ENCODE data around the gene DHRS11.

Gene DHRS11

GRCh38 chr17:36578671-36579070 lies 13.0 kb upstream of the DHRS11 start:
- Mint-ChIP-seq H3K27me3 (no peaks in the 10 kb centered on the region), H3K4me1 (peaks cover 12% of the 10 kb centered on the region), H3K9me3 (no peaks in the 10 kb centered on the region), H3K27ac (no peak overlapping the region), H3K36me3 (peaks cover 12% of the 10 kb centered on the region), H3K4me3 (no peak overlapping the region)

GRCh38 chr17:36583787-36584186 lies 7.9 kb upstream of the DHRS11 start:
- Mint-ChIP-seq H3K4me1 (peaks cover 5% of the 10 kb centered on the region), H3K27ac (no peak overlapping the region), H3K36me3 (peaks cover 13% of the 10 kb centered on the region), H3K9me3 (no peaks in the 10 kb centered on the region), H3K27me3 (no peaks in the 10 kb centered on the region), H3K4me3 (no peak overlapping the region)

- peak overlapping the region; percentile 68 for H3K27ac Mint-ChIP-seq
Measured at GRCh38 chr17:36586138-36586537, 5.5 kb upstream of the DHRS11 start.

GRCh38 chr17:36590082-36590481 lies 1.6 kb upstream of the DHRS11 start:
- Mint-ChIP-seq H3K4me3 (peak overlapping the region; percentile 30), H3K36me3 (peaks cover 9% of the 10 kb centered on the region), H3K27me3 (no peaks in the 10 kb centered on the region), H3K4me1 (peaks cover 38% of the 10 kb centered on the region), H3K9me3 (no peaks in the 10 kb centered on the region), H3K27ac (no peak overlapping the region)

More at GRCh38 chr17:36586138-36586537, 5.5 kb upstream of the DHRS11 start:
- Mint-ChIP-seq H3K9me3 (no peaks in the 10 kb centered on the region), H3K4me1 (peaks cover 20% of the 10 kb centered on the region), H3K4me3 (no peak overlapping the region), H3K36me3 (peaks cover 9% of the 10 kb centered on the region), H3K27me3 (no peaks in the 10 kb centered on the region)

GRCh38 chr17:36592316-36592715 lies 637 bp downstream of the DHRS11 start:
- Mint-ChIP-seq H3K27me3 (no peaks in the 10 kb centered on the region), H3K27ac (no peak overlapping the region), H3K4me3 (peak overlapping the region; percentile 86), H3K36me3 (peaks cover 3% of the 10 kb centered on the region), H3K9me3 (no peaks in the 10 kb centered on the region), H3K4me1 (peaks cover 34% of the 10 kb centered on the region)

GRCh38 chr17:36592716-36593321 lies 1.1 kb downstream of the DHRS11 start:
- Mint-ChIP-seq H3K9me3 (no peaks in the 10 kb centered on the region), H3K4me1 (peaks cover 34% of the 10 kb centered on the region), H3K27me3 (no peaks in the 10 kb centered on the region), H3K36me3 (peaks cover 3% of the 10 kb centered on the region), H3K4me3 (peak overlapping the region; percentile 86), H3K27ac (peak overlapping the region; percentile 68)

GRCh38 chr17:36593656-36594316 lies 2.1 kb downstream of the DHRS11 start:
- H3K4me3 Mint-ChIP-seq, result no peak overlapping the region
- peaks cover 34% of the 10 kb centered on the region for H3K4me1 Mint-ChIP-seq
- H3K9me3 Mint-ChIP-seq, result no peaks in the 10 kb centered on the region
- peaks cover 3% of the 10 kb centered on the region for H3K36me3 Mint-ChIP-seq
- no peak overlapping the region for H3K27ac Mint-ChIP-seq
- H3K27me3 Mint-ChIP-seq, result no peaks in the 10 kb centered on the region

GRCh38 chr17:36594626-36595401 lies 3.1 kb downstream of the DHRS11 start:
- no peaks in the 10 kb centered on the region for H3K27me3 Mint-ChIP-seq
- no peaks in the 10 kb centered on the region for H3K9me3 Mint-ChIP-seq
- H3K36me3 Mint-ChIP-seq, result peaks cover 1% of the 10 kb centered on the region
- no peak overlapping the region for H3K4me3 Mint-ChIP-seq
- H3K4me1 Mint-ChIP-seq, result peaks cover 32% of the 10 kb centered on the region
- no peak overlapping the region for H3K27ac Mint-ChIP-seq

GRCh38 chr17:36597226-36597625 lies 5.5 kb downstream of the DHRS11 start:
- H3K27me3 Mint-ChIP-seq, result no peaks in the 10 kb centered on the region
- H3K9me3 Mint-ChIP-seq, result no peaks in the 10 kb centered on the region
- peaks cover 1% of the 10 kb centered on the region for H3K36me3 Mint-ChIP-seq
- H3K4me1 Mint-ChIP-seq, result peaks cover 25% of the 10 kb centered on the region
- no peak overlapping the region for H3K4me3 Mint-ChIP-seq
- H3K27ac Mint-ChIP-seq, result no peak overlapping the region

GRCh38 chr17:36597866-36598777 lies 6.4 kb downstream of the DHRS11 start:
- Mint-ChIP-seq H3K9me3 (no peaks in the 10 kb centered on the region), H3K4me3 (no peak overlapping the region), H3K27me3 (no peaks in the 10 kb centered on the region), H3K36me3 (peaks cover 1% of the 10 kb centered on the region), H3K4me1 (peaks cover 20% of the 10 kb centered on the region), H3K27ac (no peak overlapping the region)

GRCh38 chr17:36598951-36599401 lies 7.3 kb downstream of the DHRS11 start:
- H3K4me3 Mint-ChIP-seq, result no peak overlapping the region

GRCh38 chr17:36599546-36600250 lies 8.0 kb downstream of the DHRS11 start:
- Mint-ChIP-seq H3K9me3 (no peaks in the 10 kb centered on the region), H3K4me1 (peaks cover 24% of the 10 kb centered on the region), H3K27me3 (no peaks in the 10 kb centered on the region), H3K27ac (no peak overlapping the region), H3K4me3 (peak overlapping the region; percentile 15), H3K36me3 (peaks cover 1% of the 10 kb centered on the region)

More at GRCh38 chr17:36598951-36599401, 7.3 kb downstream of the DHRS11 start:
- peaks cover 18% of the 10 kb centered on the region for H3K4me1 Mint-ChIP-seq
- H3K9me3 Mint-ChIP-seq, result no peaks in the 10 kb centered on the region
- no peaks in the 10 kb centered on the region for H3K27me3 Mint-ChIP-seq
- no peak overlapping the region for H3K27ac Mint-ChIP-seq
- H3K36me3 Mint-ChIP-seq, result peaks cover 1% of the 10 kb centered on the region

GRCh38 chr17:36600465-36600864 lies 8.8 kb downstream of the DHRS11 start:
- H3K36me3 Mint-ChIP-seq, result no peaks in the 10 kb centered on the region
- no peaks in the 10 kb centered on the region for H3K27me3 Mint-ChIP-seq
- H3K9me3 Mint-ChIP-seq, result no peaks in the 10 kb centered on the region
- H3K27ac Mint-ChIP-seq, result peak overlapping the region; percentile 96
- peaks cover 30% of the 10 kb centered on the region for H3K4me1 Mint-ChIP-seq
- peak overlapping the region; percentile 92 for H3K4me3 Mint-ChIP-seq

- Mint-ChIP-seq H3K4me3 (peak overlapping the region; percentile 92), H3K36me3 (no peaks in the 10 kb centered on the region), H3K4me1 (peaks cover 35% of the 10 kb centered on the region), H3K9me3 (no peaks in the 10 kb centered on the region), H3K27ac (peak overlapping the region; percentile 96), H3K27me3 (no peaks in the 10 kb centered on the region)
Measured at GRCh38 chr17:36600936-36601302, 9.2 kb downstream of the DHRS11 start.

All from activated naive CD4-positive, alpha-beta T cell treated with anti-CD3 and anti-CD28 coated beads, Interleukin-2, amount 50 U/mL, for 24 hours (primary cell).